Loucy (cell line): ENCODE data around the gene CAPN2.

Experiments
- H2AFZ ChIP-seq: fragments of 200-600 bp; sonication (generic); 2 replicates; pipeline ENCODE4 v1.6.0; 2016; ENCODE audit warnings: antibody characterized with exemption, mild to moderate bottlenecking, low read length, moderate library complexity
- H3F3A ChIP-seq: fragments of 200-600 bp; 2 replicates; pipeline ENCODE4 v1.6.0; 2016; ENCODE audit warnings: antibody characterized with exemption, low read depth, mild to moderate bottlenecking
- H3K27me3 ChIP-seq: fragments of 200-600 bp; sonication (generic); 2 replicates; pipeline ENCODE4 v1.6.1; 2014; ENCODE audit warnings: low read length, mild to moderate bottlenecking; ENCODE audit not compliant: insufficient read depth, poor library complexity, severe bottlenecking
- H3K36me3 ChIP-seq: fragments of 200-600 bp; sonication (generic); 2 replicates; pipeline ENCODE4 v1.6.1; 2016; ENCODE audit warnings: low read length; ENCODE audit not compliant: insufficient read depth
- H3K4me1 ChIP-seq: fragments of 200-600 bp; sonication (generic); 2 replicates; pipeline ENCODE4 v1.5.1; 2014; ENCODE audit warnings: low read length, mild to moderate bottlenecking; ENCODE audit not compliant: insufficient read depth, poor library complexity, severe bottlenecking
- H3K4me2 ChIP-seq: fragments of 200-600 bp; sonication (generic); 2 replicates; pipeline ENCODE4 v1.6.0; 2014; ENCODE audit warnings: antibody characterized with exemption, low read length, low read depth, mild to moderate bottlenecking; ENCODE audit not compliant: poor library complexity, severe bottlenecking
- H3K4me3 ChIP-seq: fragments of 200-600 bp; sonication (generic); 2 replicates; pipeline ENCODE4 v1.5.1; 2014; ENCODE audit warnings: low read length, mild to moderate bottlenecking, mixed read lengths; ENCODE audit not compliant: poor library complexity, severe bottlenecking
- H3K79me2 ChIP-seq: fragments of 200-600 bp; sonication (generic); 2 replicates; pipeline ENCODE4 v1.6.1; 2014; ENCODE audit warnings: low read length; ENCODE audit not compliant: insufficient read depth
- H3K9ac ChIP-seq: fragments of 200-600 bp; sonication (generic); 2 replicates; pipeline ENCODE4 v1.6.0; 2014; ENCODE audit warnings: mild to moderate bottlenecking, low read depth, low read length, moderate library complexity; ENCODE audit not compliant: poor library complexity, severe bottlenecking
- H3K9me2 ChIP-seq: fragments of 200-600 bp; sonication (generic); replicated peaks from 2 replicates; pipeline ENCODE4 v1.6.1; 2016; ENCODE audit warnings: low read depth, low read length, mixed read lengths
- H3K9me3 ChIP-seq: fragments of 200-600 bp; sonication (generic); 2 replicates; pipeline ENCODE4 v1.6.1; 2014; ENCODE audit warnings: mild to moderate bottlenecking, antibody characterized with exemption, low read length, low read depth; ENCODE audit not compliant: insufficient read depth
- H4K20me1 ChIP-seq: fragments of 200-600 bp; sonication (generic); 2 replicates; pipeline ENCODE4 v1.6.0; 2014; ENCODE audit warnings: antibody characterized with exemption, low read length, mild to moderate bottlenecking; ENCODE audit not compliant: insufficient read depth, poor library complexity, severe bottlenecking
- CTCF ChIP-seq: fragments of 200-600 bp; sonication (generic); conservative IDR thresholded peaks from 2 replicates; pipeline ENCODE4 v1.5.1; 2014; ENCODE audit warnings: mild to moderate bottlenecking, antibody characterized with exemption, low read length
- EZH2phosphoT487 ChIP-seq: fragments of 200-600 bp; IDR thresholded peaks from 2 replicates; pipeline ENCODE4 v1.6.1; 2018; ENCODE audit warnings: antibody characterized with exemption, mild to moderate bottlenecking, moderate library complexity, borderline replicate concordance

The CAPN2 gene

GRCh38 chr1:223754681-223755431 lies 42.5 kb downstream of the CAPN2 start:
- Histone ChIP-seq H3K9me3 (no peaks in the 10 kb centered on the region), H3K36me3 (no peaks in the 10 kb centered on the region)

GRCh38 chr1:223755432-223755792 lies 43.1 kb downstream of the CAPN2 start:
- Histone ChIP-seq H3K4me3 (no peak overlapping the region), H2AFZ (no peak overlapping the region), H3K4me2 (no peak overlapping the region), H3F3A (no peaks in the 10 kb centered on the region), H3K79me2 (no peaks in the 10 kb centered on the region), H3K4me1 (no peaks in the 10 kb centered on the region), H3K27me3 (no peaks in the 10 kb centered on the region), H3K9ac (no peak overlapping the region), H3K9me3 (no peaks in the 10 kb centered on the region), H3K9me2 (no peaks in the 10 kb centered on the region), H4K20me1 (no peaks in the 10 kb centered on the region), H3K36me3 (no peaks in the 10 kb centered on the region)
- TF ChIP-seq CTCF = no peak
- TF ChIP-seq EZH2phosphoT487 = no peak

More at GRCh38 chr1:223754681-223755431, 42.5 kb downstream of the CAPN2 start:
- Histone ChIP-seq H3F3A (no peaks in the 10 kb centered on the region), H3K4me2 (no peak overlapping the region), H2AFZ (no peak overlapping the region), H3K27me3 (no peaks in the 10 kb centered on the region), H3K9me2 (no peaks in the 10 kb centered on the region), H4K20me1 (no peaks in the 10 kb centered on the region), H3K79me2 (no peaks in the 10 kb centered on the region), H3K9ac (no peak overlapping the region), H3K4me3 (no peak overlapping the region), H3K4me1 (no peaks in the 10 kb centered on the region)
- TF ChIP-seq CTCF = no peak

GRCh38 chr1:223755992-223756775 lies 43.8 kb downstream of the CAPN2 start:
- Histone ChIP-seq H3F3A (no peaks in the 10 kb centered on the region), H3K9me2 (no peaks in the 10 kb centered on the region), H3K9ac (no peak overlapping the region), H3K4me1 (no peaks in the 10 kb centered on the region), H3K27me3 (no peaks in the 10 kb centered on the region), H4K20me1 (no peaks in the 10 kb centered on the region), H2AFZ (no peak overlapping the region), H3K36me3 (no peaks in the 10 kb centered on the region), H3K79me2 (no peaks in the 10 kb centered on the region), H3K4me2 (no peak overlapping the region), H3K9me3 (no peaks in the 10 kb centered on the region), H3K4me3 (no peak overlapping the region)
- TF ChIP-seq CTCF = no peak
- TF ChIP-seq EZH2phosphoT487 = no peak
